Ovary (tissue), 9 donors: Measurements from ENCODE around the gene CCL28. TPM values are rescaled to one million over a fixed set of nuclear protein-coding genes. Genes with fewer than 3 reads are reported as not detected.
"Not testable (repeated sequence)": the region's sequence is repeated elsewhere in the genome, so short reads cannot be mapped to it uniquely, and the experiment has no call there.

Experiments used
- DNase-seq, 5 donors: peaks; one replicate each; pipeline ENCODE4 v3.0.0-alpha.2; 2019 to 2020
- H3K27ac ChIP-seq, 2 donors: fragments of 200-600 bp; one replicate each; pipeline versions ENCODE4 v1.5.1 to v1.8.0; 2019 to 2022
- H3K27me3 ChIP-seq: fragments of 200-600 bp; one replicate; pipeline ENCODE4 v1.8.0; 2022
- H3K36me3 ChIP-seq: fragments of 200-600 bp; sonication (generic); one replicate; pipeline ENCODE4 v1.5.1; 2019
- H3K4me1 ChIP-seq: one replicate; pipeline ENCODE4 v1.8.1; 2013; ENCODE audit warnings: mild to moderate bottlenecking, moderate library complexity; ENCODE audit not compliant: insufficient read depth
- H3K4me3 ChIP-seq: fragments of 200-600 bp; sonication (generic); one replicate; pipeline ENCODE4 v1.5.1; 2017
- H3K9me3 ChIP-seq, 2 donors: fragments of 200-600 bp in 1 of 2; sonication (generic) in 1 of 2; one replicate each; pipeline versions ENCODE4 v1.5.1 to v1.8.1; 2013 to 2019; ENCODE audit warnings: mild to moderate bottlenecking in 1 of 2, moderate library complexity in 1 of 2
- CTCF ChIP-seq, 3 donors: fragments of 450-650 bp in 2 of 3; fragments of 200-600 bp in 1 of 3; IDR thresholded peaks; one replicate each; pipeline versions ENCODE4 v1.5.1 to v1.8.0; 2016 to 2022; ENCODE audit warnings: antibody characterized with exemption in 3 of 3, mild to moderate bottlenecking in 1 of 3
- EP300 ChIP-seq: sonication (generic); formaldehyde crosslinking; IDR thresholded peaks from one replicate; pipeline ENCODE4 v1.6.1; 2017; ENCODE audit warnings: antibody characterized with exemption
- POLR2A ChIP-seq: fragments of 450-650 bp; IDR thresholded peaks from one replicate; pipeline ENCODE4 v1.6.1; 2017; ENCODE audit warnings: antibody characterized with exemption, mild to moderate bottlenecking, moderate library complexity
- WGBS, 3 donors: extraction: QIAGEN DNeasy Blood & Tissue Kit in 1 of 3; methylation state at CpG; one replicate each; pipeline versions ENCODE4 v1.1.5 to v1.1.7; 2013 to 2017; 5-methylcytosine and 5-hydroxymethylcytosine counted together
- intact Hi-C, 4 donors: fragments of 100-400 bp; cut with DNase I; formaldehyde crosslinking; loops; one replicate each; pipeline versions ENCODE4 v1.11.0 to v1.15.1; 2022 to 2023
- polyA plus RNA-seq, 2 donors: library from polyadenylated mRNA; stranded (reverse); fragments of 200-250 nt in 1 of 2; fragments of 350-450 nt in 1 of 2; fragmentation: Illumina TruSeq in 1 of 2; extraction: RNeasy Lipid Tissue Mini Kit (QIAGEN cat#74804) in 1 of 2; gene quantifications; one replicate each; pipeline ENCODE4 v1.2.3, GENCODE V29; 2013 to 2014
- total RNA-seq, 7 donors: library from RNA; depleted of rRNA in 2 of 7; stranded (reverse); fragments of >200 nt in 2 of 7; fragmentation: NEBNext Ultra II Directional in 3 of 7; extraction: Animal tissue kit (Norgen Biotek cat#: 25700) in 3 of 7; gene quantifications; one replicate each; pipeline versions ENCODE4 v1.1.0 to v1.2.4, GENCODE V29; 2016 to 2023
- donor health status: DM: no; HTN: no; CAD: no; lungs with moderate emphysema.
- donor health status: DM: no; HTN: no; CAD: no.
- donor health status: Bipolar disorder and iron deficiency.
- donor health status: DM: yes; HTN: yes; CAD: no.
- donor health status: DM: no; HTN: no; CAD: no.
- donor health status: DM: yes; HTN: yes; CAD: no.

Gene CCL28
- total and polyA plus RNA-seq, 9 donors = 0.59 to 3.2 (median 1.9) TPM; not detected in 1

- WGBS, 3 donors = 52 to 69% (median 66%) methylated on average over 2 of the region's 2 CpGs
These were observed 2.4 kb downstream of the CCL28 start for GRCh38 chr5:43409809-43410271.

DNA sequence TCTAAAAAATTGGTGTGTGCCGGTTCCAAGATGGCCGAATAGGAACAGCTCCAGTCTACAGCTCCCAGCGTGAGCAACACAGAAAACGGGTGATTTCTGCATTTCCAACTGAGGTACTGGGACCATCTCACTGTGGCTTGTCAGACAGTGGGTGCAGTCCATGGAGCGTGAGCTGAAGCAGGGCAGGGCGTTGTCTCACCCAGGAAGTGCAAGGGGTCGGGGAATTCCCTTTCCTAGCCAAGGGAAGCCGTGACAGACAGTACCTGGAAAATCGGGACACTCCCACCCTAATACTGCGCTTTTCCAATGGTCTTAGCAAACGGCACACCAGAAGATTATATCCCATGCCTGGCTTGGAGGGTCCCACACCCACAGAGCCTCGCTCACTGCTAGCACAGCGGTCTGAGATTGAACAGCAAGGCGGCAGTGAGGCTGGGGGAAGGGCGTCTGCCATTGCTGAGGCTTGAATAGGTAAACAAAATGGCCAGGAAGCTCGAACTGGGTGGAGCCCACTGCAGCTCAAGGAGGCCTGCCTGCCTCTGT, 9.6 kb downstream of the CCL28 start:
- H3K27ac ChIP-seq, H3K36me3 ChIP-seq, H3K4me1 ChIP-seq, H3K9me3 ChIP-seq, H3K27me3 ChIP-seq, H3K4me3 ChIP-seq, DNase-seq: not testable (repeated sequence)
- WGBS, 3 donors = 83 to 88% (median 87%) methylated on average over 16 of the region's 16 CpGs
- intact Hi-C loops = loop anchor here in 1 of 4 donors (5.0 kb wide), 1 partner anchor 1505 kb away; no protein-coding TSS in a partner anchor

More at GRCh38 chr5:43409809-43410271, 2.4 kb downstream of the CCL28 start:
- DNase-seq = no peak
- Histone ChIP-seq H3K4me1 (no peaks in the 10 kb centered on the region), H3K4me3 (no peak overlapping the region), H3K27ac (no peak overlapping the region), H3K36me3 (no peaks in the 10 kb centered on the region), H3K9me3 (no peaks in the 10 kb centered on the region), H3K27me3 (no peaks in the 10 kb centered on the region)
- TF ChIP-seq POLR2A (no peak), EP300 (no peak), CTCF (IDR thresholded peaks at IDR 0.05) (no peak)
- intact Hi-C loops = no loop called here

GRCh38 chr5:43401827-43402226, 10.4 kb downstream of the CCL28 start:
- H3K36me3 ChIP-seq = no peaks in the 10 kb centered on the region
- DNase-seq = no peak
- TF ChIP-seq EP300 = no peak
- no peak for TF ChIP-seq POLR2A
- TF ChIP-seq CTCF (IDR thresholded peaks at IDR 0.05) = no peak
- H3K4me1 ChIP-seq = peaks cover 3% of the 10 kb centered on the region
- no peak overlapping the region for H3K27ac ChIP-seq
- no peak overlapping the region for H3K4me3 ChIP-seq
- intact Hi-C loops = loop anchor here in 1 of 4 donors (5.0 kb wide), 1 partner anchor 1505 kb away; no protein-coding TSS in a partner anchor
- WGBS, 3 donors = 46 to 59% (median 46%) methylated on average over 1 of the region's 1 CpG
- no peaks in the 10 kb centered on the region for H3K9me3 ChIP-seq
- H3K27me3 ChIP-seq = no peaks in the 10 kb centered on the region

DNA sequence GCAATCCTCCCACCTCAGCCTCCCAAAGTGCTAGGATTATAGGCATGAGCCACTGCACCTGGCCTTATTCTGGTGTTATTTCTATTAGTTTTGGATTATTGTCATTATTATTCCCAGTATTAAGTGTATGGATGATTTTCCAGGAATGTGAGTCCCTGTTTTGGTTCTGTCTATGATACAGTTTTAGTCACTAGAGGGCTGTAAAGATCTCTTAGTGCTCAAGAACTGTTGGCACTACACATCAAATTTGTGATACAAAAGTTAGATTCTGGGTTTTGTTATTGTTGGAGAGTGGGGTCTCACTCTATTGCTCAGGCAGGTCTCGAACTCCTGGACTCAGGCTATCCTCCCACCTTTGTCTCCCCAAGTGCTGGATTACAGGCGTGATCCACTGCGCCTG, 12.1 kb downstream of the CCL28 start:
- TF ChIP-seq EP300 (no peak), POLR2A (no peak), CTCF (IDR thresholded peaks at IDR 0.05) (no peak)
- DNase-seq = no peak
- H3K4me3 ChIP-seq = no peak overlapping the region
- intact Hi-C loops = loop anchor here in 1 of 4 donors (5.0 kb wide), 1 partner anchor 1503 kb away; no protein-coding TSS in a partner anchor
- no peaks in the 10 kb centered on the region for H3K27me3 ChIP-seq
- no peaks in the 10 kb centered on the region for H3K9me3 ChIP-seq
- H3K36me3 ChIP-seq = no peaks in the 10 kb centered on the region
- H3K27ac ChIP-seq = no peak overlapping the region
- 80 to 81% (median 80%) methylated on average over 3 of the region's 3 CpGs for WGBS, 3 donors
- peaks cover 3% of the 10 kb centered on the region for H3K4me1 ChIP-seq

DNA sequence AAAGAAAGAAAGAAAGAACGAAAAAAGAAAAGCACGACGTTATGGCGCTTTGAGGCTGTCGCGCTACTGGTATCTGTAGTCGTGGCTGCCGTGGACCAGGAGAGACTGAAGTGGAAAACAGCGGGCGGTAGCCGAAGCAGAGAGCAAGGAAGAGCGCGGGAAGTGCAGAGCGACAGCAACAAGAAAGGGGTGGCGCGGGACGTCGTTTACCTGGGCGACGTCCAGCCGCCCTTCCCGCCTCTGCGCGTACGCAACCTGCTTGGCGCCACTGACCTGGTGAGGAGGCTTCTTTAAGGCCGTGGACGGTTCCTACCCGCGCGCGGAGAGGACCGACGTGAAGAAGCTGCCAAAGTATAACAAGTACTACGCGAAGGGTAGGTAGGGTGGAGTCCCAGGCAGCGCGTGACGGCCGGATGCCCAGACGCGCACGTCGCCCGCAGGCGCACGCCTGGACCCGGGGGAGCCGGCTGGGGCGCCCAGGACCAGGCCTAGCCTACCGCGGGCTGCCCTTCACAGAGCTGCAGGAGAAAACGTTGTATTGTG, 15.4 kb downstream of the CCL28 start:
- H3K9me3 ChIP-seq = no peaks in the 10 kb centered on the region
- H3K27ac ChIP-seq = no peak overlapping the region
- intact Hi-C loops = loop anchor here in 1 of 4 donors (10.0 kb wide), 1 partner anchor 482 kb away; no protein-coding TSS in a partner anchor
- H3K4me3 ChIP-seq = peak overlapping the region; percentile 39
- WGBS, 3 donors = 2 to 6% (median 4%) methylated on average over 53 of the region's 53 CpGs
- TF ChIP-seq EP300 = no peak
- peaks cover 3% of the 10 kb centered on the region for H3K4me1 ChIP-seq
- peak; percentile 16 to 57 (median 29) for DNase-seq
- no peaks in the 10 kb centered on the region for H3K36me3 ChIP-seq
- no peaks in the 10 kb centered on the region for H3K27me3 ChIP-seq
